ENCODE measurements around the gene CXCL12.

Gene CXCL12

DNA sequence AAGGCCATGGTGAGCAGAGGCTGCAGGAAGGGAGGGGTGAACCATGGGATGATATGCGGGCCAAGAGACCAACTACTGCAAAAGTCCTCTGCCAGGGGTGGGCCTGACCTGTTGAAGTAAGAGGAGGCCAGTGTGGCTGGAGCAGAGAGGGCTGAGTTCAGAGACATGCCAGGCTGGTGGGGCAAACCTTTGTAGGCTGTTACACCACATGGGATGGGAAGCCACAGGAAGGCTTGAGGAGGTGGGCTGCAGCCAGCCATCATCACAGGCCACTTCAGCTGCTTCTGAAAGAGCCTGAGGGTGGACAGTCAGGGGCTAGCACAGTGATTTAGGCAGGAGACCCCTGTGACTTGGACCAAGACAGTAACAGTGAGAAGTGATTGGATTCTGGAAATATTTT lies 20.3 kb downstream of the CXCL12 start:
- DNase-seq = no peak

DNA sequence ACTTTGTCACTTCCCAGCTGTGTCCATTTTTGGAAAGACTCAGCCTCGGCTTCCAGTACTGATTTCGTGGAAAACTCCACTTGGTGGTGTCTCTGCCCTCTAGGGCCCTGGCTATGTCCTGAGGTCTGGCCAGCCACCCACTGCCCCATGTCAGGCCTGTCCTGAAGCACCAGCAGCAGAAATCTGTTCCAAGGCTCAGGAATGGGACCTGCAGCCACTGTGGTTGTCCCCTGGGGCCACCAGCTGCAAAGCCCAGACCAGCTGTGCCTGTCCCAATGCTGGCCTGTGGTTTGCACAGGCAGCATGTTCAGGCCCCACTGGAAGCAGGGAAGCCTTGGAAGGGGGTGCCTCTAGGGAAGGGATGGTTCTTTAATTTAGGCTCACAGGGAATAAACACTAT lies 21.2 kb downstream of the CXCL12 start:
- no peak for DNase-seq

DNA sequence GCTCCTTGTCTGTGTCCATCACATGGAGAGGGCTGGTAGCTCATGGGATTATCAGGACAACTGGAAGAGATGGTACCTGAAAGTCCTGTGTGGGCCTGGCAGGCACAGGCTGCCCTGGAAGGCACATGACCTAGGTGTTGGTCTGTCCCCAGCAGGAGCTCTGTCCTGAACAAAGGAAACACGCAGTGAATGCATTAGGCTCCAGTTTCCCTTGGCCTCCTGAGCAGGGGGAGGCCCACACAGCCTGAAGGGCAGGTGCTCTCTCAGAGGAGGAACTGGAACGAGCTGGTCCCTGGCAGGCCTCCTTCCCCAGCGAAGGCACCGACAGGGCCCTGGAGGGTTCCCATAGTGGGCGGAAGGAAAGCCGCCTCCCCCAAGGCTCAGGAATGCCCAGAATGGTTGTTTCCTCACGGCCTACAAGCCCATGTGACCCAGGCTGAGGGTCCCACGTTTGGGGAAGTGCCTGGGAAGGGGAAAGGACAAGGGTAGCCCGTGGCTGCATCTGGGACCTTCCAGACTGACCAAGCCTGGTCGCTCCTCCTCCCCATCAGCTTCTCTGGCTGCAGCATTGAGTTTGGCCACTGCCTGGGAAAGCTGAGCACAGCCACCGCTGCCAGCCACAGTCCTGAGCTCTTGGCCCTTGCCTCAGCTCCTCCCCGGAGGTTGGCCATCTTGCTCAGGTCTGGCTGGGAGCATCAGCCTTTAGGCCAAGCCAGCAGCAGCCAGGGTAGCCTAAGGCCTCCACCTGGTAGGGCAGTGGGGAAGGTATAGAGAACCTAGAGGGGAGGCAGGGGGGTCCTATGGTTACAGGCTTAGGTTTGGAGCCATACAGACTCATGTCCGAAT lies 21.8 kb downstream of the CXCL12 start:
- no peak for DNase-seq

DNA sequence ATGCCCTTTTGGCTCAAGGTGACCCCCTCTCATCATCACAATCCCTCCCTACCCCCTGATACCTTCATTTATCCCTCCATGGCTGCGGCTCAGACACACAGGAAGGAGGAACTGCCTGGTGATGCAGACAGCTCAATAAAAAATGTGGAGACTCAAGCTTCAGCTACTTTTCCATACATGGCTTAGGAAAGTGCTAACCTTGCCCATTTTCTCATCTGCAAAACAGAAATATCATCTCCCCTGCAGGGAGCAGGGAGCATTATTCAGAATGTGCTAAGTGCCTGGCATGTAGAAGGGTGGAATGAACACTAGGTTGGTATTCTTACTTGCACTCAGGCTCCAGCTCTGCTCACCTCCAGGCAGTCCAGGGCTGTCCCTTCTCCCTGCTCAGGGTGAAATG lies 23.8 kb downstream of the CXCL12 start:
- DNase-seq = no peak

DNA sequence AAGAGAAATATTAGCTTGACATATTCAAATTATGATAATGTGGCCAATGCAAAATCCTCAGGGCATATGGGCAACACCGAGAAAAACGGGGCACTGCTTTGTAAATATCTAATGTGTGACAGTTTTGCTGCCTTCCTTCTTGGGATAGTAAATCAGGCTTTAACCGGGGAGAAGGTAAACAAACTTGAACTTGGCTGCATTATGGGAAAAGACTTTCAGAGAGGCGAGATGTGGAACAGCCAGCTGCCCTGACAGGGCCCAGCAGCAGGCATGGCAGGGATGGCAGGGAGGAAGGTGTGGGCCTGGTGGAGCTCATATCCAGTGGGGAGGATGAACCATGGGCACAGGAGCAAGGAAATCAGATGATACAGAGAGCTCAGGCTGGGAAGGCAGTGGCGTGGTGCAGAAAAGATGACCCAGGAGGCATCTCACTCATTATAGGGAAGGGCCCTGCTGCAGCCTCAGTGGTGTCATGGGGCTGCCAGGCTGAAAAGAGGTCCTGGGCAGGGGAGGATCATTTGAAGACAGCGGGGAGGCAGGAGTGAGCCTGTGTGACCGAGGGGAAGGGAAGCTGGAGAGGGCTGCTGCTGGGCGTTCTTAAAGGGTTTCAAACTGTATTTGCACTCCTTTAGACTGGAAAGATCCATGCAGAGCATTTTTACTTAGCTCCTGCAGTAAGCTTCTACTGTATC lies 26.7 kb downstream of the CXCL12 start:
- no peak for DNase-seq

DNA sequence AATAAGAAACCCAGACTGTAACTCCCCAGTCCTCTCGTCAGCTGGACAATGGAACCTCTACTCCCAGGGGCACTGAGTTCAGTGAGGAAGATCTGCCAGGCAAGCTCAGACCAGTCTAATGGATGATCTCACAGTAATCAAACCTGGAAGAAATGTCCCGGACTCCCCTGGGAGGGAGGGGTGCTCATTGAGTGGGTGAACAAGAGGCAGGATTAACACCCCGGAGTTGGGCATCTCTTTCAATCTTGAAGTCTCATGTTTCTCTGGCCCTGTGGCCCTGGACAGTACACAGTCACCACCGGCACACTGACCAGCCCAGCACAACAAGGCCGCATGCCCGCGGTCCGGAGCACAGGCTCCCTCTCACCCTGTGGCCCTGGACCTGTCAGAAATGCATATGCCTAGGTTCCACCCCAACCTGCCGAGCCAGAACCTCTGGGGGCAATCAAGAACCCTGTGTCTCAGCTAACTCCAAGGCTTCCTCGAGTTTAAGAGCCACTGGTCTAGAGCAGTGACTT lies 27.8 kb downstream of the CXCL12 start:
- no peak for DNase-seq

DNA sequence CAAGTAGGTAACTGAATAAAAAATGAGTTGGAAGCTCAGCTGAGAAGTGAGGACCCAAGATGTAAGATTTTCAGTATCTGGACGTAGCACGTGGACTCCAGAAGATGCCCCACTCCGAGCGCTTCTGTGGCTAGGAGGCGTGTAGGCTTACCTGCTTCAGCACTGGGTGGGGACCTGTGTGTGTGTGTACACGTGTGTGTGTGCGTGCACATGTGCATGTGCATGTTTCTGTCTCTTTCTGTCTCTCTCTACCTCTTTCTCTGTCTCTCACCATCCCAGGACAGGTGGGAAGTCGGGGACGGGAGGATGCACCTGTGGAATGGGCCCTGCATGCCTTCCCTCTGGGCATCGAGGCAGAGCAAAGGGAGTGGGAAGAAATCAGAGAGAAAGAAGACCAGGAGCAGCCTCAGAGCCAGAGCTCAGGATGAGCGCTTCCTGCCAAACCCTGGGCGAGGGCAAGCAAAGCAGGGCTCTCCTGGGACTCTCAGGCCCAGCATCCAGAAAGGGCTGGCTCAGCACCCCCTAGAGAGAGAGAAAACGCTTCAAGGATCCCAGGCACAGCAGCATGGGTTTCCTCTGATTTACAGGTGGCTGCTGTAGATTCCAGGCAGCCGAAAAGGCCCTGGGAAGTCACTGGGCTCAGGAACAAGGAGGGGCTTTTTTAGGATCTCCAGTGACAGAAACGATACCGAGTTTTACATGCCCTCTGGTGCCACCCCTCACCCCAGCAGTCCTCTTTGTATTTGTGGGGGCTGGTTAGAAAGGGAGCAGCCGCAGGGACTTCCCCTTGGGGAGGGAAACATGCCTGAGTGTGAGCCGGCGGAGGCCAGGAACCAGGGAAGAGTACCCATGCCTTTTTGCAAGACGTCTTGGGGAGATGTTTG lies 28.5 kb downstream of the CXCL12 start:
- no peak for DNase-seq

DNA sequence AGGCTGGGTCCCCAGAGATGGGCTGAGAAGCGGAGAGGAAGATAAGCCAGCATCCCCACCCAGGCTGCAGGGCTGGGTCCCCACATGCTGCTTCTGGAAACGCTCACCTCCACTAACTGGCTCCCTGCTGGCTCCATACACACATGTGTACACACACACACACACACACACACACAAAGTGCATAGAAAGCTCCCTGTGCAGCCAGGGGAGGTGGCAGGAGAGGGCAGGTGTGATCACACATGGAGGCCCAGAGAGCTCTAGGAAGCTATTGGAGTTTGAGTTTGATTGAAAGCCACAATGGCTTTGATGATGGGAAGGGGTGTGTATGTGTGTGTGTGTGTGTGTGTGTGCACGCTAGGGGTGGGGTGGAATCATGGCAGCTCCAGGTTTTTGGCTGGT lies 29.3 kb downstream of the CXCL12 start:
- no peak for DNase-seq

DNA sequence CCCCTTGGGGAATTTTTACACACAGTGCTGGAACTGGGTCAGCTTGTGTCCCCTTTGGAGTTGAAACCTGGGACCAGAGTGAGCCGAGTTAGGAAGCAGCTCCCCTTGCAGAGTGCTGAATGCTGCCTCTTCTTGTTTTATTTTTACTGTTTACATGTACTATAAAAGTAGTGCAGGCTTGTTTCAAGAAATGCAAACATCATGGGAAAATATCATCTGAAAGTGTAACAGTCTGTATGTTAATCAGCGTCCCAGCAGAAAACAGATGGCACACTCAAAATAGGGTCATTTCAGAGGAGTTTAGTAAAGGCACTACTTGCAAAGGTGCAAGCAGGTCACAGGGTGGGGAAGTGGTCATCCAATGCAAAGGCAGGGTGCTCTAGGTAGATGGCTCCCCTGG lies 30.1 kb downstream of the CXCL12 start:
- DNase-seq = no peak

DNA sequence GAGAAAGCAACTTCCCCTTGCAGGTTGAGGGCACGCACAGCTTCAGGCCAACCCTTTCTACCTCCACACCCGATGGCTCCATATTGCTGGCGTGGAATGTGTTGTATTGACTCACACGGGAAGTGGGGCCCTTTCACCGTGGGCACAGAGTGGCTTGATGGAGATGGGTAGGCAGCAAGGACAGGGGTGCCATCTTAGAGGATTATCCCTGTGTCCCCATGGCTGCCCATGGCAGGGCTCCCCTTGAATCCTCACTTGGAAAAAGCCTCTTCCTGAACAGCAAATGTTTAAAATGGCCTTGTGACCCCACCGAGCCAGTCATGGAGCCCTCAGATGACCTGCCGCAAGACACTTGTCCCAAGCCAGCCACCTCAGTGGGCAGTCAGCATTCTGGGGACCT lies 31.2 kb downstream of the CXCL12 start:
- DNase-seq = no peak

DNA sequence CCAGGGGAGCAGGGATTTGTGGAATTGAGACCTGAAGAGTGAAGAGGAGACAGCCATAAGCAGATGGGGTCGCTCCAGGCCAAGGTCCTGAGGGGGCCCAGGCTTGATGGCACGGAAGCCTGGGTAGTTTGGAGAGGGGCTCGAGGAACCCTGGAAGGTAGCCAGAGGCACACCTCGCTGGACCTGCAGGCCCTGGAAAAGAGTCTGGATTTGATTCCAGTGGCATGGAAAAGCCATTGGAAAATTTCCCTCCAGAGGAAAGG lies 31.8 kb downstream of the CXCL12 start:
- DNase-seq = no peak

DNA sequence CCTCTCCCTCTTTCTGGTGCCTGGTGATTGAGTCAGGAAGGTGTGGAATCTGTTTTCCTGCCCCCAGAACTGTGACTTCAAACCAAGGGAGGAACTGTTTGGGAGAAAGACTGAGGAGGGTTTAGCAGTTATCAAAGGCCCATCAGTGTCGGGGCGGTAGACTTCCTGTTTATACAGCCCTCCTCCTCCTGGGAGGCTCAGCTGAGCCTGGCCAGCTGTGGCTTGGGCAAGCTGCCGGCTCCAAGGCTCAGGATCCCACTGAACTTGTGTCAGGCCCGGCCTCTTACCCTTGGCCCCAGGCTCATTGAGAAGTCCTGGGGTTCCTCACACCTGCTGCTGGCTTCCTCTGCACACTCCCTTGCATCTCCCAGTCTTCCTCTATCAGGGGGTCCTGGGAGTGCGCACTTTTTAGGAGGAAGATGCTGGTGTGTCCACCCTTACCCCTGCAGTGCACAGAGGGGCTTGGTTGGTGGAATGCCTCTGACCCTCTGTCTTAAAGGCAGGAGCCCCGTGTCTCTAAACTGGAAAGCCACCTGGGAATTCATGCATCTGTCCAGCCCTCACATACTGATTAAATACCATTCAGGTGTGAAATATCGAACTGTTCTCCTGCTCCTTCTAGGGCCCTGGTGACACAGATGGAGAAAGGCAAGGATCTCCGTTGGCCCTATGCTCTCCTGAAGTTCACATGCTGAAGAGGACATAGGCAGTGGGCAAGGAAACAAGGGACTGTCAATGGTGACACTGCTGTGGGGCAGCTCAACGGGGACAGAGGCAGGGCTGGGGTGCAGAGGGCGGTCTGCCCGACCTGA lies 32.4 kb downstream of the CXCL12 start:
- peak in 2 of 51 donors; percentile 5 to 7 for DNase-seq

DNA sequence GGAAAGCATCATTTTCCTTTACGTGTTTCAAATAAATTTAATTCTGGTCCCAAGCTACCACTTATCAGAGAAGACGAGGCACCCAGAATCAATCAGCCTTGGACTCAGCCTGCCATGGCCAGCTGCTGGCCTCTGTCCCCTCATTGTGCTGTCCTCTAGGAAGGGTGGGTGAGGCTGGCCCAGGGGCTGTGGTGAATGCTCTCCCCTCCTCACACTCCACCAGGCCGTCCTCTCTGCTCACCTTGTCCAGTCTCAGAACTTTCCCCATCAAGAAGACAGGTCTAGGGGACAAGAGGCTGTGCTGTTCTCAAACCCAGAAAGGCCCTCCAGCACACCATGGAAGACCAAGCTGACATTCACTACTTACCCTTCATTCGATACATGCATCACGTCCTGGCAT lies 36.4 kb downstream of the CXCL12 start:
- DNase-seq = no peak

DNA sequence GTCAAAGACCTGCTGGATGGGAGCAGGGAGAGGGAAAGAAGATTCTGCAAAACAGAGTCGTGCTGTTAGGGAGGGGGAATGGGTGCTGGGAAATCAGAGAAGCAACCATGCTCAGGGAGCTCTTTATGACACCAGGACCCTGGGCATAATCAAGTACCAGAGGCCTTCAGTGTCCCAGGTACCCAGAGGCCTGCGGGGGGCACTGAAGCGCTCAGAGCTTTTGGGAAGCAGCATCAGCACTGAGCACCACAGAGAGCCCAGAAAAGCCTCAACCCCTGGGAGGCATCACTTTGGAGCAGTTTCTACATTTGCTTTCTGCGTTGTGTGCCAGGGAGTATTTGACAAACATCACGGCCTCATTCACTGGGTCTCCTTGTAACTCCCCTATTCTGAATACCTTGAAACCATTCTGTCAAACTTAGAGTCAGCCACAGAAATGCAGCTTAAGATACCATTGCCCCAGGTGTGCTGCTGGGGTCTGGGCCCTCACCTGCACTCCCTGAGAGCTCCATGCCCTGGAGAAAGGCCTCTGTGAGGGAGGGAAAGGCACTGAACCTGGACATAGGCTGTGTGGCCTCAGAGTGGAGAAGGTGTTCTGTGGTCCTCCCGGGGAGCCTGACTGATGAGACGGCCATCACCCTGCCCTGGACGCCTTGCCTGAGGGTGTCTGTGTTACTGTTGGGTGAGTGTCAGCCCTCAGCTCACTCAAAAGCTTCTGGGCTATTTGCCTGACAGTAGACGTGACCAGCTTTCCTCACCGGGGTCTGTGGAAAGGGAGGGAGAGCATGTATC lies 37.1 kb downstream of the CXCL12 start:
- no peak for DNase-seq

DNA sequence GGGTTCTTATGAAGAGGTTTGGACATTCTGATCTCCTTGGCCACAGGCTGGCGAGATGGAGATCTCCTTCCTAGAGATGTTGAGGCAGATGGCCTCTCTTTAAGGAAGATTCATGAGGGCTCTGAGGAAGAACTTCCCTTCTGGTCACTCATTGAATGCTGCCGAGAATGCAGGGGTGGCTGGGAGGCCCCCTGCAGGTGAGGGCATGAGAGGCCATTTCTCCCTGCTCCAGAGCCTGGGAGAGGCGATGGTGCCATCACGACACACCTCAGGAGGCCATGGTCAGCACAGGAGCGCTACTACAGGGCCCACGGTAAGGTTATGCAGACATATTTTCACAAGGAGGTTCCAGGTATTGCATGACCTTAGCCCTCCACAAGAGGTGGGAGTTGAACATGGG lies 40.2 kb downstream of the CXCL12 start:
- DNase-seq = no peak

DNA sequence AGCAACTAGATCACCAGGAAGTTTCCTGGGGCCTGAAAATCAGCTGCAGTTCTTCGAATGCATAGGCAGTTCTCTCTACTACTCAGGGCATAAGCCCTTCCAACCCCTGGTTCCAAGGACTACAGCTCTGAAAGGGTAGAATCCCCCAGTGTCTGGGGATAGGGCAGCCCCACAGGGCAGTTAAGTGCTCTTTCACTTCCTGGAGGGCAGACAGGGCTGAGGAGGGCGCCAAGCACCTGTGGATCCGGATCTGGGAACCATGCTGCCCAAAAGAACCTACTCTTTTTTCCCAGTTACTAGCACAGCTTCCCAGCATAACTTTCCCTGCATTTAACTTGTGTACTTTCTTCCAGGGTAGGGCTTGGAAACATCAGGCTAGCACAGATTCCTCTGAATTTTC lies 41.1 kb downstream of the CXCL12 start:
- peak in 1 of 51 donors; percentile 9 for DNase-seq

DNA sequence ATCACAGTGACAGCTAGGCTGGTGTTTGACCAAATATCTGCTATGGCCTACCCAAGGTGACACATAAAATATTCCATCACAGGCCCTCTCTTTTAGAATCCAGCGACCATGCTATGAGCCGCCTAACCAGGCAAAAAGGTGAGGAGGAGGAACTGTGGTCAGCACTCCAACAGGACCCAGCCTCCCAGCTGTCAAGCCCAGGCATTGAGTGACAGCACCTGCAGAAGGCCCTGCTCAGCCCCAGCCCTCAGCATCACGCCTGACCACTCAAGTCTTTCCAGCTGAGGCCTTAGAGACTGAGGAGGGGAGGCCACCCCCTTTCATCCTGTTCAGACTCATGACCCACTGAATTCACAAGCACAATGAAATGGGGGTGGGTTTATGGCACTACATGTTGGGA lies 43.0 kb downstream of the CXCL12 start:
- no peak for DNase-seq

DNA sequence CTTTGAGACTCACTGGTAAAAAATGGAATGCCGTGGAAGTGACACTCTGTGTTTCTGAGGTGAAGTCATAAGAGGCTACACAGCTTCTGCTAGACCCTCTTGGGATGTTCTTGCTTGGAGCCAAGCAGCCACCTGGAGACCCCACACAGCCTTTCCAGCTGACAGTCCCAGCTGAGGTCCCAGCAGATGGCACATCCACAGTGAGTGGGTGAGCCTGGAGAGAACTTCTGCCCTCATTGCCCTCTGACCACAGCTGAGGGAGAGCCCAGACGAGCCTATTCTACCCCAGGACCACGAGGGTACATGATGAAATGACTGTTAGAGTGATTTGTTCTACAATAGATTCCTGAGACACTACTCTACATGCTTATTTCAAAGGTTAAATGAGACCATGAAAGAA lies 44.3 kb downstream of the CXCL12 start:
- DNase-seq = no peak

DNA sequence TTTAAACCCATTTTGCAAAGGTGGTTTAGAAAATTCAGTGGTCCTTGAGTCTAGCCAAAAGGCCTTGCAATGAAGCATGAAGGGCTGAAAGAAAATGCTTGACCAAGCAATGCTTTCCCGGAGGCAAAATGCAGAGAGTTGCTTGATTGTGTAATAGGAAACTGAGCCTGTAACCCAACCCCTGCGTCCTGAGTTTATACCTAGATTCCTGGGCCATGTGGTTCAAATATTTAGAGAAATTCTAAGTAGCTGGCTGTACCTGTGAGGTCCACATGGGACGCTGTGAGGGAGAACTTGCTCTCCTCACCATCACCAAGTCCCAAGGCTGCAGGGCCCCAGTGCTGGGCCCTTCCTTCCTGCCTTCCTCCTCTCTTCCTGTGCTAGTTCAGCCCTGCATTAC lies 45.7 kb downstream of the CXCL12 start:
- no peak for DNase-seq

DNA sequence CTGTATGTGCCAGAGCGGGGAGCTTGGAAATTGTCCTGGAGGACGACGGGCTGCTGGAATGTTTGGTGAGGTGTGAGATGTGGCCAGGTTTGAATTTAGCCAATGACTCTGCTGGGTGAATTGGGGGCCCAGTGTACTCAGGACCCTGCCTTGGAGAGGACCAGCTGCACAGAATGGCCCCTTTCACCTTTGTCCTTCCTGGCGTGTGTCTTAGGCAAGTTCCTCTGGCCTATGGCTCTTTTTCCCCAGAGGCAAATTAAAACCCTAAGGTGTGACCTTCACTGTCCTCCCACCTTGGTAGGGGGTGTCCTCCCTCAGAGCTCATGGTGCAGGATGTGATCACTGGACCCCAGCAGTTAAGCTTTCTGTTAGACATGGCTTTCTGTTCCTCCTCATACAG lies 47.8 kb downstream of the CXCL12 start:
- no peak for DNase-seq
